ENCODE measurements around the gene PPP4R4. TPM values are rescaled to one million over a fixed set of nuclear protein-coding genes. Genes with fewer than 3 reads are reported as not detected.

PPP4R4 gene
- polyA plus RNA-seq, 3 donors: 0.08 TPM; not detected in 2

DNA sequence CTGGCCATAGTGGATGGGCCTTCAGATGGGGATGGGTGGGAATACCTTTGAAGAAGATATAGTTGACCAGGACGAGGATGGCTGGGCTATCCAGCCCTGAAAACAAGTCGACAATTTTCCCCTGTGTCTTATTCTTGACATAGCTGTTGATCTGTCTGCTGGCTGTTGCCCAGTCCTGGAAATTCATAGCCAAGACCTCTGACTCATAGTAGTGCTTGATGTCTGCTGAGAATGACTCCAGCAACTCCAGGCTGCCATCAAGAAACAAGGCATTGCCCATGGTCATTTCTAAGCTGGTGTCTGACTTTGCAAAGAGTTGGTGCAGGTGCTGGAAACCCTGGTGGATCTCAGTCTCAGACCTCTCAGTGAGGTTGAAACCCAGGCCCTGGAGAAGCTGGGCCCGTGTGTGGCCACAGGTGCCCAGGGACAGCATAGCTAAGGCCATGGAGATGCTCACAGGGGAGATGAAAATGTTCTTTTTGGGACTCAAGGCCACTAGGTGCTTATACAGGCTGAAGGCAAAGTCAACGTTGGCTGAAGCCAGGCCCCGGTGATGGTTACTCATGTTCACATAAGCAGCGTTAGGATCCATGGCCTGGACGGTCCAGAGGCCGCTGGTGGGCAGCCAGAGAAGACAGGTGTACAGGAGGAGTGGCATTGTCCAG, 140.0 kb downstream of the PPP4R4 start:
- TF ChIP-seq, protein P1, sequence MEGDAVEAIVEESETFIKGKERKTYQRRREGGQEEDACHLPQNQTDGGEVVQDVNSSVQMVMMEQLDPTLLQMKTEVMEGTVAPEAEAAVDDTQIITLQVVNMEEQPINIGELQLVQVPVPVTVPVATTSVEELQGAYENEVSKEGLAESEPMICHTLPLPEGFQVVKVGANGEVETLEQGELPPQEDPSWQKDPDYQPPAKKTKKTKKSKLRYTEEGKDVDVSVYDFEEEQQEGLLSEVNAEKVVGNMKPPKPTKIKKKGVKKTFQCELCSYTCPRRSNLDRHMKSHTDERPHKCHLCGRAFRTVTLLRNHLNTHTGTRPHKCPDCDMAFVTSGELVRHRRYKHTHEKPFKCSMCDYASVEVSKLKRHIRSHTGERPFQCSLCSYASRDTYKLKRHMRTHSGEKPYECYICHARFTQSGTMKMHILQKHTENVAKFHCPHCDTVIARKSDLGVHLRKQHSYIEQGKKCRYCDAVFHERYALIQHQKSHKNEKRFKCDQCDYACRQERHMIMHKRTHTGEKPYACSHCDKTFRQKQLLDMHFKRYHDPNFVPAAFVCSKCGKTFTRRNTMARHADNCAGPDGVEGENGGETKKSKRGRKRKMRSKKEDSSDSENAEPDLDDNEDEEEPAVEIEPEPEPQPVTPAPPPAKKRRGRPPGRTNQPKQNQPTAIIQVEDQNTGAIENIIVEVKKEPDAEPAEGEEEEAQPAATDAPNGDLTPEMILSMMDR (IDR thresholded peaks at IDR 0.05): no peak
- intact Hi-C loops (cut with micrococcal nuclease): no loop called here
- no peaks in the 10 kb centered on the region for H3K9me3 ChIP-seq (replicated peaks in 1 of 2; ENCODE audit: control insufficient read depth in 1 of 2, insufficient read depth in 1 of 2, low read length in 2 of 2)

DNA sequence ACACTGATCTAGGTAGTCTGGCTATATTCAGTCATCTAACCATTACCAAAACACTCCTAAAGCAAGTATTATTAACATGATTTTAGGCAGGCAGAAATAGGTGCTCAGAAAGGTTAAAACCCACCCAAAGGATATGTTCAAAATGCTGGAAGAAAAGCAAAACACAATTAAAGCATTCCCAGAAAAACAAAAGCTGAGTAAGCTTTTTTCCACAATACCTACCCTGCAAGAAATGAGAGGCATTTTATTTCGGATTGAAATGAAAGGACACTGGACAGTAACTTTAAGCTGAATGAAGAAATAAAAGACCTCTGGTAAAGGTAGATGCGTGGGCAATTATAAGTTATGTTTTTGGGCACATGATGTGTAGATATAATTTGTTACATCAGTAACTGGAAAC, 140.8 kb downstream of the PPP4R4 start:
- DNase-seq: no peak
- Mint-ChIP-seq H3K27ac (no peak overlapping the region), H3K36me3 (no peaks in the 10 kb centered on the region), H3K4me1 (no peaks in the 10 kb centered on the region), H3K9me3 (peaks cover 0 to 10% (median 3%) of the 10 kb centered on the region in 7 donors), H3K27me3 (ENCODE audit: low read depth in 3 of 3) (peaks cover 4 to 10% (median 8%) of the 10 kb centered on the region in 3 donors), H3K4me3 (no peak overlapping the region)
- H3K4me1 ChIP-seq (ENCODE audit: control insufficient read depth in 1 of 2, insufficient read depth in 2 of 2, low read length in 2 of 2): no peaks in the 10 kb centered on the region
- H3K27ac ChIP-seq (ENCODE audit: low read depth in 1 of 2, low read length in 2 of 2): no peak overlapping the region
- no peaks in the 10 kb centered on the region for H3K27me3 ChIP-seq (ENCODE audit: control insufficient read depth in 2 of 2, insufficient read depth in 2 of 2, low read length in 2 of 2)
- intact Hi-C loops (cut with micrococcal nuclease): no loop called here
- no peak overlapping the region for H2AFZ ChIP-seq (ENCODE audit: insufficient read depth, low read depth, low read length, poor library complexity, severe bottlenecking)
- WGBS (ENCODE audit: insufficient coverage): 83% methylated on average over 1 of the region's 2 CpGs
- no peak overlapping the region for H3K4me2 ChIP-seq (replicated peaks; ENCODE audit: extremely low read depth, low read length, poor library complexity, severe bottlenecking)
- no peaks in the 10 kb centered on the region for H4K20me1 ChIP-seq (ENCODE audit: insufficient read depth, low read length)
- TF ChIP-seq, protein P1 (IDR thresholded peaks at IDR 0.05): no peak
- H3K4me3 ChIP-seq (replicated peaks in 1 of 3; ENCODE audit: low read depth in 2 of 3, low read length in 3 of 3): no peak overlapping the region
- H3K9me3 ChIP-seq (replicated peaks in 1 of 2; ENCODE audit: control insufficient read depth in 1 of 2, insufficient read depth in 1 of 2, low read length in 2 of 2): no peaks in the 10 kb centered on the region
- H3K79me2 ChIP-seq (ENCODE audit: insufficient read depth, low read length): no peaks in the 10 kb centered on the region
- H3K36me3 ChIP-seq (replicated peaks in 1 of 2; ENCODE audit: control insufficient read depth in 1 of 2, insufficient read depth in 2 of 2, low read length in 2 of 2): no peaks in the 10 kb centered on the region
- no peak overlapping the region for H3K9ac ChIP-seq (ENCODE audit: insufficient read depth, low read length, poor library complexity, severe bottlenecking)

More for the DNA sequence above, 140.0 kb downstream of the PPP4R4 start:
- H3K4me1 Mint-ChIP-seq: no peaks in the 10 kb centered on the region
- Histone ChIP-seq H3K36me3 (replicated peaks in 1 of 2; ENCODE audit: control insufficient read depth in 1 of 2, insufficient read depth in 2 of 2, low read length in 2 of 2) (no peaks in the 10 kb centered on the region), H3K9ac (ENCODE audit: insufficient read depth, low read length, poor library complexity, severe bottlenecking) (no peak overlapping the region), H4K20me1 (ENCODE audit: insufficient read depth, low read length) (no peaks in the 10 kb centered on the region), H3K4me2 (replicated peaks; ENCODE audit: extremely low read depth, low read length, poor library complexity, severe bottlenecking) (no peak overlapping the region), H3K27me3 (ENCODE audit: control insufficient read depth in 2 of 2, insufficient read depth in 2 of 2, low read length in 2 of 2) (no peaks in the 10 kb centered on the region), H3K4me1 (ENCODE audit: control insufficient read depth in 1 of 2, insufficient read depth in 2 of 2, low read length in 2 of 2) (no peaks in the 10 kb centered on the region), H3K4me3 (replicated peaks in 1 of 3; ENCODE audit: low read depth in 2 of 3, low read length in 3 of 3) (no peak overlapping the region), H3K79me2 (ENCODE audit: insufficient read depth, low read length) (no peaks in the 10 kb centered on the region), H3K27ac (ENCODE audit: low read depth in 1 of 2, low read length in 2 of 2) (no peak overlapping the region), H2AFZ (ENCODE audit: insufficient read depth, low read depth, low read length, poor library complexity, severe bottlenecking) (no peak overlapping the region)
- no peaks in the 10 kb centered on the region for H3K36me3 Mint-ChIP-seq
- peaks cover 0 to 10% (median 3%) of the 10 kb centered on the region in 7 donors for H3K9me3 Mint-ChIP-seq
- 94% methylated on average over 8 of the region's 8 CpGs for WGBS (ENCODE audit: insufficient coverage)
- H3K4me3 Mint-ChIP-seq: no peak overlapping the region
- no peak overlapping the region for H3K27ac Mint-ChIP-seq
- peaks cover 4 to 8% (median 7%) of the 10 kb centered on the region in 3 donors for H3K27me3 Mint-ChIP-seq (ENCODE audit: low read depth in 3 of 3)
- no peak for DNase-seq

Data from CD14-positive monocyte (primary cell).